GM12878 (cell line): ENCODE data around the gene SLC39A5. TPM values are rescaled to one million over a fixed set of nuclear protein-coding genes. Genes with fewer than 3 reads are reported as not detected.

ENCODE experiments used
- ATAC-seq: fragments of 200-7000 bp; cut with Tn5 transposase; 3 replicates; pipeline ENCODE4 v1.9.1; 2020; ENCODE audit warnings: mild to moderate bottlenecking, moderate library complexity
- BruUV-seq: library from RNA; stranded (reverse); fragments of 400-500 nt; replicated peaks from 2 replicates; lab custom pipeline; 2021; lab: Mats Ljungman, UMichigan
- CTCF ChIA-PET: fragments of 300-600 bp; sonication (Branson Sonifier 250); formaldehyde crosslinking; extraction: SDS; loops from one replicate; lab custom pipeline; 2021; ENCODE audit warnings: inconsistent platforms; lab: Yijun Ruan, JAX
- POLR2A ChIA-PET: fragments of 350-600 bp; formaldehyde crosslinking; extraction: SDS; loops from one replicate; lab custom pipeline; 2021; ENCODE audit warnings: inconsistent platforms; lab: Charles Lee
- RAD21 ChIA-PET: fragments of 300-600 bp; sonication (Branson Sonifier 250); formaldehyde crosslinking; loops from one replicate; lab custom pipeline; 2023; ENCODE audit warnings: antibody characterized with exemption; ENCODE audit not compliant: unreplicated experiment; lab: Charles Lee
- SMC1A ChIA-PET: fragments of 300-600 bp; sonication (Branson Sonifier 250); formaldehyde crosslinking; loops from one replicate; lab custom pipeline; 2023; ENCODE audit not compliant: unreplicated experiment, uncharacterized antibody; lab: Charles Lee
- DNase-seq: peaks from one replicate; pipeline ENCODE4 v3.0.0-alpha.2; 2011; ENCODE audit warnings: low read depth, low spot score
- FAIRE-seq: peaks from 3 replicates; lab custom pipeline; 2011; peaks lifted over from hg19 to GRCh38; lab: Jason Lieb, UNC
- H2AFZ ChIP-seq: 2 replicates; pipeline ENCODE4 v1.6.0; 2011; ENCODE audit warnings: low read depth, low read length, control low read depth; ENCODE audit not compliant: control insufficient read depth
- H3K27ac ChIP-seq: 2 replicates; pipeline ENCODE4 v1.5.1; 2011; ENCODE audit warnings: control low read depth; ENCODE audit not compliant: control insufficient read depth, insufficient read depth
- H3K27me3 ChIP-seq, 2 experiments: replicated peaks in 1 of 2; 2 replicates each; pipeline versions ENCODE4 v1.6.0 to v1.6.1; 2011; ENCODE audit warnings: low read length in 1 of 2; ENCODE audit not compliant: control insufficient read depth in 2 of 2, insufficient read depth in 2 of 2
- H3K36me3 ChIP-seq, 2 experiments: 2 replicates each; pipeline ENCODE4 v1.5.1; 2011; ENCODE audit warnings: low read length in 1 of 2; ENCODE audit not compliant: control insufficient read depth in 2 of 2, insufficient read depth in 2 of 2
- H3K4me1 ChIP-seq: 2 replicates; pipeline ENCODE4 v1.6.1; 2011; ENCODE audit warnings: mild to moderate bottlenecking, low read length, moderate library complexity, mixed read lengths; ENCODE audit not compliant: control insufficient read depth, insufficient read depth
- H3K4me2 ChIP-seq: 2 replicates; pipeline ENCODE4 v1.6.0; 2011; ENCODE audit warnings: control low read depth; ENCODE audit not compliant: control insufficient read depth, insufficient read depth
- H3K4me3 ChIP-seq: fragments of 200-600 bp; sonication (generic); 2 replicates; pipeline ENCODE4 v1.5.1; 2016
- H3K79me2 ChIP-seq: 2 replicates; pipeline ENCODE4 v1.6.0; 2011; ENCODE audit warnings: low read length; ENCODE audit not compliant: control insufficient read depth, insufficient read depth
- H3K9ac ChIP-seq: 2 replicates; pipeline ENCODE4 v1.8.0; 2011; ENCODE audit warnings: low read length, control low read depth, mixed read lengths; ENCODE audit not compliant: control insufficient read depth, insufficient read depth
- H3K9me3 ChIP-seq: replicated peaks from 3 replicates; pipeline ENCODE4 v1.5.1; 2011; ENCODE audit warnings: mild to moderate bottlenecking, low read length; ENCODE audit not compliant: control insufficient read depth, insufficient read depth
- H4K20me1 ChIP-seq: 2 replicates; pipeline ENCODE4 v1.6.0; 2011; ENCODE audit not compliant: control insufficient read depth, insufficient read depth
- BACH1 ChIP-seq: fragments of 450-650 bp; IDR thresholded peaks from 2 replicates; pipeline ENCODE4 v1.6.1; 2017; ENCODE audit warnings: mild to moderate bottlenecking, borderline replicate concordance
- CHD2 ChIP-seq: IDR thresholded peaks from 2 replicates; pipeline ENCODE4 v1.6.1; 2011; ENCODE audit warnings: low read depth, low read length, improper control_type of control experiment, borderline replicate concordance
- HCFC1 ChIP-seq: fragments of 150-350 bp; IDR thresholded peaks from 2 replicates; pipeline ENCODE4 v1.6.1; 2014; ENCODE audit warnings: low read length
- KAT2A ChIP-seq: conservative IDR thresholded peaks from 2 replicates; pipeline ENCODE4 v1.6.1; 2011; ENCODE audit warnings: low read depth, low read length; ENCODE audit not compliant: control insufficient read depth
- MLLT1 ChIP-seq: fragments of 450-650 bp; IDR thresholded peaks from 2 replicates; pipeline ENCODE4 v1.6.1; 2016; ENCODE audit warnings: mild to moderate bottlenecking
- MTA2 ChIP-seq: fragments of 450-650 bp; IDR thresholded peaks from 2 replicates; pipeline ENCODE4 v1.6.1; 2016; ENCODE audit warnings: low read depth, mild to moderate bottlenecking, moderate library complexity
- MTA3 ChIP-seq: IDR thresholded peaks from 2 replicates; pipeline ENCODE4 v1.6.1; 2012; ENCODE audit warnings: low read length, inconsistent platforms, borderline replicate concordance
- NKRF ChIP-seq: fragments of 450-650 bp; conservative IDR thresholded peaks from 2 replicates; pipeline ENCODE4 v1.6.1; 2017; ENCODE audit warnings: mild to moderate bottlenecking, moderate library complexity
- SMC3 ChIP-seq: IDR thresholded peaks from 2 replicates; pipeline ENCODE4 v1.6.1; 2011; ENCODE audit warnings: low read length, improper control_type of control experiment, borderline replicate concordance
- SPI1 ChIP-seq: IDR thresholded peaks from 2 replicates; pipeline ENCODE4 v1.6.1; 2011; ENCODE audit warnings: low read depth, mild to moderate bottlenecking, low read length, moderate library complexity, borderline replicate concordance; ENCODE audit not compliant: insufficient read depth
- ZNF207 ChIP-seq: fragments of 450-650 bp; IDR thresholded peaks from 2 replicates; pipeline ENCODE4 v1.6.1; 2014; ENCODE audit warnings: antibody characterized with exemption, mild to moderate bottlenecking, borderline replicate concordance
- WGBS: methylation state at CpG from one replicate; pipeline ENCODE4 v1.1.6; 2016; ENCODE audit warnings: low lambda C conversion rate; ENCODE audit not compliant: insufficient replicate concordance, insufficient coverage; ENCODE audit errors: missing lambda C conversion rate; 5-methylcytosine and 5-hydroxymethylcytosine counted together
- in situ Hi-C: fragments of 300-500 bp; cut with MboI; formaldehyde crosslinking; loops from 9 replicates; pipeline ENCODE4 v1.14.3; 2018; ENCODE audit warnings: mixed read lengths
- intact Hi-C: fragments of 100-400 bp; cut with micrococcal nuclease; formaldehyde crosslinking; loops from one replicate; pipeline ENCODE4 v1.14.2; 2022; ENCODE audit not compliant: unreplicated experiment
- polyA plus RNA-seq, 11 experiments: library from polyadenylated mRNA; depleted of rRNA in 4 of 11; unstranded in 6 of 11; stranded (reverse) in 5 of 11; fragments of >200 nt; fragmentation: Nextera tagmentation in 4 of 11; fragmentation: Illumina TruSeq in 1 of 11; extraction: Ambion mirVana in 4 of 11; extraction: Trizol in 1 of 11; gene quantifications; 1 replicate in 1 of 11; 2 replicates in 10 of 11; pipeline versions ENCODE4 v1.2.1 to v1.2.3, GENCODE V29; 2011 to 2016; ENCODE audit warnings: inconsistent platforms in 2 of 11, missing spikeins in 2 of 11, low read depth in 1 of 11
- total RNA-seq, 4 experiments: library from RNA; depleted of rRNA in 3 of 4; stranded (reverse); fragments of >200 nt in 3 of 4; fragmentation: Illumina TruSeq in 1 of 4; extraction: Trizol in 1 of 4; gene quantifications; 2 replicates each; pipeline versions ENCODE4 v1.2.1 to v1.2.3, GENCODE V29; 2013 to 2021
- TF ChIP-seq, protein P1 (sequence below), 3 experiments: IDR thresholded peaks in 2 of 3; conservative IDR thresholded peaks in 1 of 3; 2 replicates each; pipeline ENCODE4 v1.5.1; 2011; ENCODE audit warnings: low read depth in 3 of 3, low read length in 3 of 3, mild to moderate bottlenecking in 3 of 3, control low read depth in 2 of 3, moderate library complexity in 2 of 3, inconsistent platforms in 1 of 3, mixed read lengths in 1 of 3; ENCODE audit not compliant: control insufficient read depth in 2 of 3, insufficient read depth in 1 of 3; ENCODE audit errors: extremely low read depth in 1 of 3
- TF ChIP-seq, protein P2 (sequence below): fragments of 450-650 bp; IDR thresholded peaks from 2 replicates; pipeline ENCODE4 v1.6.1; 2017; ENCODE audit warnings: mild to moderate bottlenecking

The SLC39A5 gene
- total and polyA plus RNA-seq, 10 of the 15 experiments (the other 5 are each of a cell fraction or from before 2014, with no cell fraction given), result 0.15 to 0.56 (median 0.15) TPM; not detected in 7

GRCh38 chr12:56271031-56271430 lies 41.2 kb downstream of the SLC39A5 start:
- POLR2A ChIA-PET, result no interaction called here
- intact Hi-C loops, result no loop called here
- BruUV-seq, result no TSS peak
- Histone ChIP-seq H2AFZ (no peak overlapping the region), H3K4me2 (no peak overlapping the region), H3K4me3 (no peak overlapping the region), H3K36me3 (peaks cover 14% of the 10 kb centered on the region in 2 experiments; a peak in 3 of 4 replicates), H3K27me3 (no peaks in the 10 kb centered on the region), H3K79me2 (no peaks in the 10 kb centered on the region), H3K27ac (no peak overlapping the region), H3K9me3 (no peaks in the 10 kb centered on the region), H3K4me1 (peaks cover 4% of the 10 kb centered on the region), H4K20me1 (no peaks in the 10 kb centered on the region), H3K9ac (no peak overlapping the region)
- RAD21 ChIA-PET, result interaction anchor here (1.6 kb wide), 1 partner anchor 193 kb away, joined by 5 read pairs; no protein-coding TSS in a partner anchor
- SMC1A ChIA-PET, result interaction anchor here (1.0 to 1.2 kb wide), 2 partner anchors 16 to 67 kb away, joined by 3 to 4 read pairs; no protein-coding TSS in a partner anchor
- FAIRE-seq (no peak), DNase-seq (no peak), ATAC-seq (peak; percentile 26)
- 7% methylated on average over 1 of the region's 1 CpG for WGBS
- in situ Hi-C loops, result no loop called here
- CTCF ChIA-PET, result interaction anchor here (0.6 to 1.2 kb wide), 4 partner anchors 40 to 193 kb away, joined by 3 to 5 read pairs (median 4); no protein-coding TSS in a partner anchor
- TF ChIP-seq MTA2 (no peak), CHD2 (no peak), SMC3 (peak; percentile 36; the same call in 1 of the 2 replicates), NKRF (no peak), SPI1 (no peak), ZNF207 (no peak), MLLT1 (no peak), MTA3 (no peak), KAT2A (no peak), BACH1 (no peak), HCFC1 (no peak)
- TF ChIP-seq, protein P1, sequence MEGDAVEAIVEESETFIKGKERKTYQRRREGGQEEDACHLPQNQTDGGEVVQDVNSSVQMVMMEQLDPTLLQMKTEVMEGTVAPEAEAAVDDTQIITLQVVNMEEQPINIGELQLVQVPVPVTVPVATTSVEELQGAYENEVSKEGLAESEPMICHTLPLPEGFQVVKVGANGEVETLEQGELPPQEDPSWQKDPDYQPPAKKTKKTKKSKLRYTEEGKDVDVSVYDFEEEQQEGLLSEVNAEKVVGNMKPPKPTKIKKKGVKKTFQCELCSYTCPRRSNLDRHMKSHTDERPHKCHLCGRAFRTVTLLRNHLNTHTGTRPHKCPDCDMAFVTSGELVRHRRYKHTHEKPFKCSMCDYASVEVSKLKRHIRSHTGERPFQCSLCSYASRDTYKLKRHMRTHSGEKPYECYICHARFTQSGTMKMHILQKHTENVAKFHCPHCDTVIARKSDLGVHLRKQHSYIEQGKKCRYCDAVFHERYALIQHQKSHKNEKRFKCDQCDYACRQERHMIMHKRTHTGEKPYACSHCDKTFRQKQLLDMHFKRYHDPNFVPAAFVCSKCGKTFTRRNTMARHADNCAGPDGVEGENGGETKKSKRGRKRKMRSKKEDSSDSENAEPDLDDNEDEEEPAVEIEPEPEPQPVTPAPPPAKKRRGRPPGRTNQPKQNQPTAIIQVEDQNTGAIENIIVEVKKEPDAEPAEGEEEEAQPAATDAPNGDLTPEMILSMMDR (IDR thresholded peaks at IDR 0.05 in 2 of 3, conservative IDR thresholded peaks at IDR 0.05 in 1 of 3; ENCODE audit: control insufficient read depth in 2 of 3, extremely low read depth in 1 of 3, insufficient read depth in 1 of 3, low read depth in 3 of 3, low read length in 3 of 3), result peak; percentile 43 to 62 (median 51); a peak in 5 of 6 replicates
- TF ChIP-seq, protein P2, sequence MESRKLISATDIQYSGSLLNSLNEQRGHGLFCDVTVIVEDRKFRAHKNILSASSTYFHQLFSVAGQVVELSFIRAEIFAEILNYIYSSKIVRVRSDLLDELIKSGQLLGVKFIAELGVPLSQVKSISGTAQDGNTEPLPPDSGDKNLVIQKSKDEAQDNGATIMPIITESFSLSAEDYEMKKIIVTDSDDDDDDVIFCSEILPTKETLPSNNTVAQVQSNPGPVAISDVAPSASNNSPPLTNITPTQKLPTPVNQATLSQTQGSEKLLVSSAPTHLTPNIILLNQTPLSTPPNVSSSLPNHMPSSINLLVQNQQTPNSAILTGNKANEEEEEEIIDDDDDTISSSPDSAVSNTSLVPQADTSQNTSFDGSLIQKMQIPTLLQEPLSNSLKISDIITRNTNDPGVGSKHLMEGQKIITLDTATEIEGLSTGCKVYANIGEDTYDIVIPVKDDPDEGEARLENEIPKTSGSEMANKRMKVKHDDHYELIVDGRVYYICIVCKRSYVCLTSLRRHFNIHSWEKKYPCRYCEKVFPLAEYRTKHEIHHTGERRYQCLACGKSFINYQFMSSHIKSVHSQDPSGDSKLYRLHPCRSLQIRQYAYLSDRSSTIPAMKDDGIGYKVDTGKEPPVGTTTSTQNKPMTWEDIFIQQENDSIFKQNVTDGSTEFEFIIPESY, result no peak
